Measurements from ENCODE around the gene C15orf62.

DNA sequence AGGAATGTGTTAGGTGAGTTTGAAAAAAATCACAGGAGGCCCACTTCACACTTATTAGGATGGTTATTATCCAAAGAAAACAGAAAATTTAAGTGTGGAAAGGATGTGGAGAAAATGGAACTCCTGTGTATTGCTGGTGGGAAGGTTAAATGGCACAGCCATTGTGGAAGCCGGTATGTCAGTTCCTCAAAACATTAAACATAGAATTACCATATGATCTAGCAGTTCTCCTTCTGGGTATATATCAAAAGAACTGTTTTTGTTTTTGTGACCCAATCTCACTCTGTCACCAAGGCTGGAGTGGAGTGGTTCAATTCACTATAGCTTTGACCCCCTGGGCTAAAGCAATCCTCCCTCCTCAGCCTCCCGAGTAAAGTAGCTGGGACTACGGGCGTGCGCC, 26.7 kb downstream of the C15orf62 start:
- TF ChIP-seq, protein P1, sequence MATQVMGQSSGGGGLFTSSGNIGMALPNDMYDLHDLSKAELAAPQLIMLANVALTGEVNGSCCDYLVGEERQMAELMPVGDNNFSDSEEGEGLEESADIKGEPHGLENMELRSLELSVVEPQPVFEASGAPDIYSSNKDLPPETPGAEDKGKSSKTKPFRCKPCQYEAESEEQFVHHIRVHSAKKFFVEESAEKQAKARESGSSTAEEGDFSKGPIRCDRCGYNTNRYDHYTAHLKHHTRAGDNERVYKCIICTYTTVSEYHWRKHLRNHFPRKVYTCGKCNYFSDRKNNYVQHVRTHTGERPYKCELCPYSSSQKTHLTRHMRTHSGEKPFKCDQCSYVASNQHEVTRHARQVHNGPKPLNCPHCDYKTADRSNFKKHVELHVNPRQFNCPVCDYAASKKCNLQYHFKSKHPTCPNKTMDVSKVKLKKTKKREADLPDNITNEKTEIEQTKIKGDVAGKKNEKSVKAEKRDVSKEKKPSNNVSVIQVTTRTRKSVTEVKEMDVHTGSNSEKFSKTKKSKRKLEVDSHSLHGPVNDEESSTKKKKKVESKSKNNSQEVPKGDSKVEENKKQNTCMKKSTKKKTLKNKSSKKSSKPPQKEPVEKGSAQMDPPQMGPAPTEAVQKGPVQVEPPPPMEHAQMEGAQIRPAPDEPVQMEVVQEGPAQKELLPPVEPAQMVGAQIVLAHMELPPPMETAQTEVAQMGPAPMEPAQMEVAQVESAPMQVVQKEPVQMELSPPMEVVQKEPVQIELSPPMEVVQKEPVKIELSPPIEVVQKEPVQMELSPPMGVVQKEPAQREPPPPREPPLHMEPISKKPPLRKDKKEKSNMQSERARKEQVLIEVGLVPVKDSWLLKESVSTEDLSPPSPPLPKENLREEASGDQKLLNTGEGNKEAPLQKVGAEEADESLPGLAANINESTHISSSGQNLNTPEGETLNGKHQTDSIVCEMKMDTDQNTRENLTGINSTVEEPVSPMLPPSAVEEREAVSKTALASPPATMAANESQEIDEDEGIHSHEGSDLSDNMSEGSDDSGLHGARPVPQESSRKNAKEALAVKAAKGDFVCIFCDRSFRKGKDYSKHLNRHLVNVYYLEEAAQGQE (IDR thresholded peaks at IDR 0.05; ENCODE audit: low read depth) = no peak
- TF ChIP-seq, protein P2, sequence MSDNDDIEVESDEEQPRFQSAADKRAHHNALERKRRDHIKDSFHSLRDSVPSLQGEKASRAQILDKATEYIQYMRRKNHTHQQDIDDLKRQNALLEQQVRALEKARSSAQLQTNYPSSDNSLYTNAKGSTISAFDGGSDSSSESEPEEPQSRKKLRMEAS (IDR thresholded peaks at IDR 0.05) = no peak

Measured in Ishikawa (cell line).